Activated CD4-positive, alpha-beta T cell treated with anti-CD3 and anti-CD28 coated beads for 48 hours (primary cell): ENCODE results near the gene ZBTB45.
"Not testable (repeated sequence)": the region's sequence is repeated elsewhere in the genome, so short reads cannot be mapped to it uniquely, and the experiment has no call there.

Experiments used
- DNase-seq: peaks from one replicate; pipeline ENCODE4 v3.0.0-alpha.2; 2020

ZBTB45 gene

GRCh38 chr19:58554494-58555368, 35.1 kb upstream of the ZBTB45 start, which contains the start of gene CHMP2A:
TSS of gene CHMP2A (minus strand) at chr19:58555105. CDS start at chr19:58554212, 893 bp downstream.
- DNase-seq, result peak; percentile 99

DNA sequence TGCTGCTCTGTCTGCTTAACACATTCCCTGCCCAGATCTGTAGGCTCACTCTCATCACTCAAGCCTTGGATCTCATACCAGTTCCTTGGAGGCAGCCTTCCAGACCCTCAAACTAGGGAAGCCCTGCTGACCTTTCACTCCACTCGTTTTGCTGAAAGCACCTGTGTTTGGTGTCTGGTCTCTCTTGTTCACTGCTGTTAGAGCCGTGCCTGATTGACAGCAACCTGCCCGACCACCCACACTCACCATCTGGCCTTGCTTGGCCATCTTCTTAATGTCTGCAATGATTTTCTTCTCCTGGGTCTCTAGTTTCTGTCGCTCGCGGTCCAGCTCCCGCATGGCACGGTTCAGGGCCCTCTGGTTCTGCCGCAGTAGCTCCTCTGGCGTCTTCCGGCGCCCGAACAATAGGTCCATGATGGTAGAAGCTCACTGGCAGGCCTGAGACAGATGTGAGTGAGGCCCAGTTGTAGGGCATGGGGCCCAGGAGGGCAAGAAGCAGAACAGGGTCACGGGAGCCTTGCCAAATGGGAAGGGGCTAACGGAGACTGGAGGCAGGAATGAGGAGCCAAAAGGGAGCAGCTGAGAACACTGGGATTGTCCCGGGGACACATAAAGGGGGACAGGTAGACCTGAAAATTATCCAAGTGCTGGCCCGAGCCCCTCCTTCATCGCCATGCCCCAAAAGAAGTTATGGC, 34.3 kb upstream of the ZBTB45 start:
- no peak for DNase-seq

GRCh38 chr19:58552655-58553054, 33.0 kb upstream of the ZBTB45 start:
- no peak for DNase-seq

DNA sequence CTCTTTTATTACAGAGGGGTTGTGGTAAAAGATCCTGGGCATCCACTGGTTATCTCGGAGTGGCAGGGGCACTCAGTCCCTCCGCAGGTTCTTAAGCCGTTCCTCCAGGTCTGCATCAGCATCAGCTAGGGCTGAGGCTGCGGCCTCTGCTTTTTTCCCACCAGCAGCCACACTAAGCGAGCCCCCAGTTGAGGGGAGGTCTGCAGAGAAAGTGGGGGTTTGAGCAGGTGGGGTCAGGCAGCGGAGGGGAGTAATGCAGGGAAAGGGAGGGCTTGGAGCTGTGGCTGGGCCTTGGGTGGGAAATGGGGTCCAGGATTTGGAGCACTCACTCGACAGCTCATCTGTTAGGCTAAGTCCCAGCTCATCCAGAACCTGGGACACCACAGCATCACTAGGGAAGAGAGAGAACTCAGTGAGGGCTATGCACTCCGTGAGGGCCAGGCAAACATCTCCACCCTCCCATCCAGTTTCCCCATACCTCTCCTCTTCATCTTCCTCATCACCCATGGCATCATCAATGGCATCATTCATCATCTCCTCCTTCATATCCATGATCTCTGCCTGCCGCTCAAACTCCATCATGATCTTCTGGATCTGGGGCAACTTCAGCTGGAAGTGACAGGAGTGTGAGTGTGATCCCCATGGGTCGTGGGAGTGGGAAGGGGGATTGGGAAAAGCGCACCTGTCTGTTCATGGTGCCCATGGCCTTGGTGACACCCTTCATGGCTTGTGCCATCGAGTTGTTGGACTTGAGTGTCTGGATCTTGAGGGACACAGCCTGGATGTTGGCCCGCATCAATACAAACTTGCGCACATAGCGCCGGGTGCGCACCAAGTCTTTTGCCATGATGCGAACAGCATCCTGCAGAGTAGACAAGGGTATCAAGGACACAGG, 32.2 kb upstream of the ZBTB45 start:
- DNase-seq, result no peak

- DNase-seq, result no peak
Measured at GRCh38 chr19:58551123-58551497, 31.5 kb upstream of the ZBTB45 start.

DNA sequence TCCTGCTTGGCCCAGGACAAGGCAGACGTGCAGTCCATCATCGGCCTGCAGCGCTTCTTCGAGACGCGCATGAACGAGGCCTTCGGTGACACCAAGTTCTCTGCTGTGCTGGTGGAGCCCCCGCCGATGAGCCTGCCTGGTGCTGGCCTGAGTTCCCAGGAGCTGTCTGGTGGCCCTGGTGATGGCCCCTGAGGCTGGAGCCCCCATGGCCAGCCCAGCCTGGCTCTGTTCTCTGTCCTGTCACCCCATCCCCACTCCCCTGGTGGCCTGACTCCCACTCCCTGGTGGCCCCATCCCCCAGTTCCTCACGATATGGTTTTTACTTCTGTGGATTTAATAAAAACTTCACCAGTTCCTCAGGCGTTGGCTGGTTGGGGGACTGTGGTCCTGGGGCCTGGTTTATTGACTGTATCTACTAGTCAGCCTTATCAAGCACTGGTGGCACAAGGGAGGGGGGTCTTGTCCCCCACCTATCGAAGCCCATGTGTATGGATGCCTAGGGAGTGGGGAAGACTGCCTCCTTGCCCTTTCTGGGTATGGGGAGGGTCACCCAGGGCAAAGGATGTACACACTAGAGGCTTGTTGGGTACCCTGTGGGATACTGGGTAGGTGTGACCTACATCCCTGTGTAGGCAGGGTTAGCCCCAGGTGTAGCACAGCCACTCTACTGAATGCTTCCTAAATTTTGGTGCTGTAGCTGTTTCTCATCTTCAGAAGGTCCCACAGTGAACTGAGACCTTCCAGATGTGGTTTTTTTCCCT, 30.9 kb upstream of the ZBTB45 start:
- no peak for DNase-seq

- DNase-seq, result no peak
Measured at GRCh38 chr19:58549664-58550361, 30.2 kb upstream of the ZBTB45 start.

DNA sequence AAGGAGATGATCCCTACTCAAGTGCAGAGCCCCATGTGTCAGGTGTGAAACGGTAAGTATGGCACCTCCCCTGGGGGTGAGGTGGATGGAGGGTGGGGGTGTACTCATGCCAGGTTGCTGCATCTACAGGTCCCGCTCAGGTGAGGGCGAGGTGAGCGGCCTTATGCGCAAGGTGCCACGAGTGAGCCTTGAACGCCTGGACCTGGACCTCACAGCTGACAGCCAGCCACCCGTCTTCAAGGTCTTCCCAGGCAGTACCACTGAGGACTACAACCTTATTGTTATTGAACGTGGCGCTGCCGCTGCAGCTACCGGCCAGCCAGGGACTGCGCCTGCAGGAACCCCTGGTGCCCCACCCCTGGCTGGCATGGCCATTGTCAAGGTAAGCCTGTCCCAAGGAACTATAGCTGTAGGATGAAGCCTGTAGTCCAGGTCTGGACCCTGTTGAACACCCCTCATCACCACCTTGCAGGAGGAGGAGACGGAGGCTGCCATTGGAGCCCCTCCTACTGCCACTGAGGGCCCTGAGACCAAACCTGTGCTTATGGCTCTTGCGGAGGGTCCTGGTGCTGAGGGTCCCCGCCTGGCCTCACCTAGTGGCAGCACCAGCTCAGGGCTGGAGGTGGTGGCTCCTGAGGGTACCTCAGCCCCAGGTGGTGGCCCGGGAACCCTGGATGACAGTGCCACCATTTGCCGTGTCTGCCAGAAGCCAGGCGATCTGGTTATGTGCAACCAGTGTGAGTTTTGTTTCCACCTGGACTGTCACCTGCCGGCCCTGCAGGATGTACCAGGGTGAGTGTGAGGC, 29.5 kb upstream of the ZBTB45 start:
- DNase-seq, result no peak

- no peak for DNase-seq
Measured at GRCh38 chr19:58547323-58548312, 28.0 kb upstream of the ZBTB45 start.

DNA sequence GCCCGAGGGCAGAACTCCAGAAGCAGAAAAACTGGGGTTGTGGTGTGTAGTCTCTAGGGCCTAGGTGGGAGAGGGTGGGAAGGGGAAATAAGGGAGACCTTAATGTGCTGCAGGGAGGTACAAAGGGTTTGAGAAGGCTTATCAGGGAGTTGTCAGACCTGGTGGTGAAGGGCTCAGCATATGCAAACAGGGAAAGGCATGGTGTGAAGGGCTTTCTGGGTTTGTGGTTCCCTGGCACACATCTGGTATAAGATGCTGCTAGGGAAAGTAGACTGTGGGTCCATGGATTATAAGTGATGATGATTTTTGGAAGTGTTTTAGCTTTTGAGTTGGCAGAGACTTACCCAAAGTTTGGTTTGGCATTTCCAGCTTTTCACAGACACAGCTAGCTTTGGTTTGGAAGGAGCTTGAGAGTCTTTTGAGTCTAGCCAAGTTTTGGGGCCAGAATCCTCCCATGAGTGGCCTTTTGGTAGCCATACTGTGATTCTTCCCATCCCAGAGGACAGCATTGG, 26.5 kb upstream of the ZBTB45 start:
- no peak for DNase-seq

- no peak for DNase-seq
Measured at GRCh38 chr19:58545286-58546018, 25.8 kb upstream of the ZBTB45 start.

DNA sequence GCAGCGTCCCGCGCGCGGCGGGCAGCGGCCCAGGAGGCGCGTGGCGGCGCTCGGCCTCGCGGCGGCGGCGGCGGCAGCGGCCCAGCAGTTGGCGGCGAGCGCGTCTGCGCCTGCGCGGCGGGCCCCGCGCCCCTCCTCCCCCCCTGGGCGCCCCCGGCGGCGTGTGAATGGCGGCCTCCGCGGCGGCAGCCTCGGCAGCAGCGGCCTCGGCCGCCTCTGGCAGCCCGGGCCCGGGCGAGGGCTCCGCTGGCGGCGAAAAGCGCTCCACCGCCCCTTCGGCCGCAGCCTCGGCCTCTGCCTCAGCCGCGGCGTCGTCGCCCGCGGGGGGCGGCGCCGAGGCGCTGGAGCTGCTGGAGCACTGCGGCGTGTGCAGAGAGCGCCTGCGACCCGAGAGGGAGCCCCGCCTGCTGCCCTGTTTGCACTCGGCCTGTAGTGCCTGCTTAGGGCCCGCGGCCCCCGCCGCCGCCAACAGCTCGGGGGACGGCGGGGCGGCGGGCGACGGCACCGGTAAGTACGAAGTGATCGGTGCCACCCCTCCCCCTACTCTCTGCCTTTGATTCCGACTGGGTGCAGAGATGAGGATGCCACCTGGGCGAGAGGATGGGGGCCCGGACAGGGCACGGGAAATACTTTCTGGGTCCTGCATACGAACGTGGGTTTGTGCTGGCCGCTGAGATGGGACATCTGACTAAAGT, 25.1 kb upstream of the ZBTB45 start:
- peak; percentile 78 for DNase-seq

GRCh38 chr19:58543826-58544590, 24.4 kb upstream of the ZBTB45 start, which contains the start of gene TRIM28:
TSS of gene TRIM28 (plus strand) at chr19:58544064. CDS start at chr19:58544758, 694 bp downstream.
- DNase-seq, result peak; percentile 100

DNA sequence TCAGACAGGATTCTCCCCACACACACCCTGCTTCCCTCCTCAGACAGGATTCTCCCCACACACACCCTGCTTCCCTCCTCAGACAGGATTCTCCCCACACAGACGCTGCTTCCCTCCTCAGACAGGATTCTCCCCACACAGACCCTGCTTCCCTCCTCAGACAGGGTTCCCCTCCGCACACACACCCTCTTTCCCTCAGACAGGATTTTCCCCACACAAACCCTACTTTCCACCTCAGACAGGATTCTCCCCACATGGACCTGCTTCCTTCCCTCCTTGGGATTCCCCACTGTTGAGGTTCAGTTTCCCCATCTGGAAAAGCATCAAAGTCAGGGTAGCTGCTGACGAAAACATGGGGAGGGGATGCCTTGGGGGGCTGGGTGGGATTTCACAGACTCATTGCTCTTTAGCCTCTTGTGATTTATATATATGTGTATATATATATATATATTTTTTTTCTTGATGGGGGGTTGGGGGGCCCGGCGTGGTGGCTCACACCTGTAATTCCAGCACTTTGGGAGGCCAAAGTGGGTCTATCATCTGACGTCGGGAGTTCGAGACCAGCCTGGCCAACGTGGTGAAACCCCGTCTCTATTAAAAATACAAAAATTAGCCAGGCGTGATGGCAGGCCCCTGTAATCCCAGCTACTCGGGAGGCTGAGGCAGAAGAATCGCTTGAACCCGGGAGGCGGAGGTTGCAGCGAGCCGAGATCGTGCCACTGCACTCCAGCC, 23.2 kb upstream of the ZBTB45 start:
- DNase-seq, result not testable (repeated sequence)

DNA sequence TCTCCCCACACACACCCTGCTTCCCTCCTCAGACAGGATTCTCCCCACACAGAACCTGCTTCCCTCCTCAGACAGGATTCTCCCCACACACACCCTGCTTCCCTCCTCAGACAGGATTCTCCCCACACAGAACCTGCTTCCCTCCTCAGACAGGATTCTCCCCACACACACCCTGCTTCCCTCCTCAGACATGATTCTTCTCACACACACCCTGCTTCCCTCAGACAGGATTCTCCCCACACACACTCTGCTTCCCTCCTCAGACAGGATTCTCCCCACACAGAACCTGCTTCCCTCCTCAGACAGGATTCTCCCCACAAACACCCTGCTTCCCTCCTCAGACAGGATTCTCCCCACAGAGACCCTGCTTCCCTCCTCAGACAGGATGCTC, 19.6 kb upstream of the ZBTB45 start:
- DNase-seq, result not testable (repeated sequence)
